LoVo (cell line): Measurements from ENCODE around the gene RND3.

Source experiments
- DNase-seq: peaks from one replicate; pipeline ENCODE4 v3.0.0-alpha.2; 2016; ENCODE audit warnings: low spot score

RND3 gene

GRCh38 chr2:150438654-150439053 is 48.8 kb downstream of the RND3 start:
- DNase-seq = peak; percentile 18

- DNase-seq = no peak
Measured at GRCh38 chr2:150438041-150438440, 49.4 kb downstream of the RND3 start.

GRCh38 chr2:150432312-150432625 is 55.2 kb downstream of the RND3 start:
- no peak for DNase-seq

- no peak for DNase-seq
Measured at GRCh38 chr2:150431561-150432311, 55.7 kb downstream of the RND3 start.

- DNase-seq = no peak
Measured at GRCh38 chr2:150429384-150429961, 58.0 kb downstream of the RND3 start.

- DNase-seq = no peak
Measured at GRCh38 chr2:150428641-150429040, 58.8 kb downstream of the RND3 start.

GRCh38 chr2:150427298-150427697 is 60.2 kb downstream of the RND3 start:
- DNase-seq = no peak

- no peak for DNase-seq
Measured at GRCh38 chr2:150426724-150427123, 60.7 kb downstream of the RND3 start.

- peak; percentile 24 for DNase-seq
Measured at GRCh38 chr2:150426315-150426714, 61.2 kb downstream of the RND3 start.

GRCh38 chr2:150425121-150425955 is 62.1 kb downstream of the RND3 start:
- no peak for DNase-seq

- DNase-seq = no peak
Measured at GRCh38 chr2:150424406-150424805, 63.1 kb downstream of the RND3 start.

GRCh38 chr2:150421126-150421651 is 66.3 kb downstream of the RND3 start:
- DNase-seq = peak; percentile 9

- DNase-seq = no peak
Measured at GRCh38 chr2:150418916-150419315, 68.6 kb downstream of the RND3 start.
